ENCODE results near the gene TMEM170B. TPM values are rescaled to one million over a fixed set of nuclear protein-coding genes. Genes with fewer than 3 reads are reported as not detected.

TMEM170B gene
- polyA plus RNA-seq, 2 of the 4 experiments (the other 2 are of a cell fraction): 2.5 to 3.2 TPM

GRCh38 chr6:11580686-11581405 lies 43.3 kb downstream of the TMEM170B start:
- 78% methylated on average over 4 of the region's 4 CpGs for WGBS (ENCODE audit: missing lambda C conversion rate)
- Histone ChIP-seq H3K27ac (no peak overlapping the region), H3K9me3 (no peaks in the 10 kb centered on the region), H3K4me3 (no peak overlapping the region), H3K4me2 (no peak overlapping the region), H3K4me1 (peaks cover 13% of the 10 kb centered on the region)
- POLR2A ChIA-PET: no interaction called here
- CTCF ChIA-PET: no interaction called here
- no peak for DNase-seq (ENCODE audit: low read depth in 1 of 2, low spot score in 1 of 2)
- FAIRE-seq: no peak
- ATAC-seq: no peak
- TF ChIP-seq CBX2 (IDR thresholded peaks at IDR 0.05; ENCODE audit: borderline replicate concordance, low read depth): no peak
- no peak for TF ChIP-seq JUNB (IDR thresholded peaks at IDR 0.05)
- no peak for TF ChIP-seq PHF8 (IDR thresholded peaks at IDR 0.05; ENCODE audit: borderline replicate concordance, low read depth)
- TF ChIP-seq RAD21 (conservative IDR thresholded peaks at IDR 0.05 in 1 of 2, IDR thresholded peaks at IDR 0.05 in 1 of 2): no peak
- TF ChIP-seq RARB (CRISPR knock-in tag; IDR thresholded peaks at IDR 0.05): no peak
- TF ChIP-seq HOXA7 (CRISPR knock-in tag; IDR thresholded peaks at IDR 0.05): no peak
- TF ChIP-seq, protein P1, sequence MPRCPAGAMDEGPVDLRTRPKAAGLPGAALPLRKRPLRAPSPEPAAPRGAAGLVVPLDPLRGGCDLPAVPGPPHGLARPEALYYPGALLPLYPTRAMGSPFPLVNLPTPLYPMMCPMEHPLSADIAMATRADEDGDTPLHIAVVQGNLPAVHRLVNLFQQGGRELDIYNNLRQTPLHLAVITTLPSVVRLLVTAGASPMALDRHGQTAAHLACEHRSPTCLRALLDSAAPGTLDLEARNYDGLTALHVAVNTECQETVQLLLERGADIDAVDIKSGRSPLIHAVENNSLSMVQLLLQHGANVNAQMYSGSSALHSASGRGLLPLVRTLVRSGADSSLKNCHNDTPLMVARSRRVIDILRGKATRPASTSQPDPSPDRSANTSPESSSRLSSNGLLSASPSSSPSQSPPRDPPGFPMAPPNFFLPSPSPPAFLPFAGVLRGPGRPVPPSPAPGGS (IDR thresholded peaks at IDR 0.05): no peak
- no peak for TF ChIP-seq SREBF2 (IDR thresholded peaks at IDR 0.05)
- TF ChIP-seq USF2 (IDR thresholded peaks at IDR 0.05): no peak
- TF ChIP-seq FOSB (CRISPR knock-in tag; IDR thresholded peaks at IDR 0.05): no peak
- no peak for TF ChIP-seq NFE2L2 (conservative IDR thresholded peaks at IDR 0.05; ENCODE audit: low read length)
- TF ChIP-seq BHLHE40 (IDR thresholded peaks at IDR 0.05; ENCODE audit: low read depth, low read length): no peak
- no peak for TF ChIP-seq EHMT2 (IDR thresholded peaks at IDR 0.05; ENCODE audit: low read depth)

GRCh38 chr6:11584244-11584643 lies 46.7 kb downstream of the TMEM170B start:
- H3K27ac ChIP-seq: no peak overlapping the region
- TF ChIP-seq EHMT2 (IDR thresholded peaks at IDR 0.05; ENCODE audit: low read depth): no peak
- TF ChIP-seq CEBPB (IDR thresholded peaks at IDR 0.05): peak; percentile 81 to 86; a peak in 3 of 4 replicates
- H3K4me3 ChIP-seq: no peak overlapping the region
- H3K9me3 ChIP-seq: no peaks in the 10 kb centered on the region
- CTCF ChIA-PET: interaction anchor here (0.7 to 3.6 kb wide), 9 partner anchors 9 to 1022 kb away, joined by 3 to 25 read pairs (median 5); partner anchors contain the start of gene EDN1
- POLR2A ChIA-PET: interaction anchor here (0.7 kb wide), 1 partner anchor 489 kb away, joined by 4 read pairs; no protein-coding TSS in a partner anchor
- no peak overlapping the region; the same call in 2 of the 3 replicates for H3K4me2 ChIP-seq
- DNase-seq (ENCODE audit: low read depth in 1 of 2, low spot score in 1 of 2): no peak
- peaks cover 24% of the 10 kb centered on the region for H3K4me1 ChIP-seq
- 56% methylated on average over 5 of the region's 5 CpGs for WGBS (ENCODE audit: missing lambda C conversion rate)
- no peak for ATAC-seq
- FAIRE-seq: no peak

- CTCF ChIA-PET: interaction anchor here (0.6 to 3.6 kb wide), 15 partner anchors 8 to 1020 kb away, joined by 3 to 25 read pairs (median 4); partner anchors contain the start of gene EDN1
- ATAC-seq: peak in 1 of 2 experiments; percentile 56; a peak in 2 of 6 replicates
Measured at GRCh38 chr6:11585426-11586016, 48.0 kb downstream of the TMEM170B start.

More at GRCh38 chr6:11585426-11586016, 48.0 kb downstream of the TMEM170B start:
- peak overlapping the region; percentile 60 to 77; a peak in 5 of 6 replicates for H3K27ac ChIP-seq
- no peak overlapping the region for H3K4me3 ChIP-seq
- DNase-seq (ENCODE audit: low read depth in 1 of 2, low spot score in 1 of 2) (peak; percentile 28 to 58), FAIRE-seq (peak; percentile 56)
- H3K9me3 ChIP-seq: no peaks in the 10 kb centered on the region
- peaks cover 33% of the 10 kb centered on the region for H3K4me1 ChIP-seq
- POLR2A ChIA-PET: no interaction called here
- TF ChIP-seq RAD21 (conservative IDR thresholded peaks at IDR 0.05 in 1 of 2, IDR thresholded peaks at IDR 0.05 in 1 of 2) (peak; percentile 80 to 87), CEBPB (IDR thresholded peaks at IDR 0.05) (0 out of 4 replicates have a peak, but pooled peaks of 1 of the 2 experiments have one; percentile 32), PBX3 (IDR thresholded peaks at IDR 0.05) (no peak), SMC3 (IDR thresholded peaks at IDR 0.05) (peak; percentile 69)
- TF ChIP-seq, protein P2, sequence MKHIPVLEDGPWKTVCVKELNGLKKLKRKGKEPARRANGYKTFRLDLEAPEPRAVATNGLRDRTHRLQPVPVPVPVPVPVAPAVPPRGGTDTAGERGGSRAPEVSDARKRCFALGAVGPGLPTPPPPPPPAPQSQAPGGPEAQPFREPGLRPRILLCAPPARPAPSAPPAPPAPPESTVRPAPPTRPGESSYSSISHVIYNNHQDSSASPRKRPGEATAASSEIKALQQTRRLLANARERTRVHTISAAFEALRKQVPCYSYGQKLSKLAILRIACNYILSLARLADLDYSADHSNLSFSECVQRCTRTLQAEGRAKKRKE (CRISPR knock-in tag; IDR thresholded peaks at IDR 0.05; ENCODE audit: low read depth): no peak
- TF ChIP-seq, protein P3, sequence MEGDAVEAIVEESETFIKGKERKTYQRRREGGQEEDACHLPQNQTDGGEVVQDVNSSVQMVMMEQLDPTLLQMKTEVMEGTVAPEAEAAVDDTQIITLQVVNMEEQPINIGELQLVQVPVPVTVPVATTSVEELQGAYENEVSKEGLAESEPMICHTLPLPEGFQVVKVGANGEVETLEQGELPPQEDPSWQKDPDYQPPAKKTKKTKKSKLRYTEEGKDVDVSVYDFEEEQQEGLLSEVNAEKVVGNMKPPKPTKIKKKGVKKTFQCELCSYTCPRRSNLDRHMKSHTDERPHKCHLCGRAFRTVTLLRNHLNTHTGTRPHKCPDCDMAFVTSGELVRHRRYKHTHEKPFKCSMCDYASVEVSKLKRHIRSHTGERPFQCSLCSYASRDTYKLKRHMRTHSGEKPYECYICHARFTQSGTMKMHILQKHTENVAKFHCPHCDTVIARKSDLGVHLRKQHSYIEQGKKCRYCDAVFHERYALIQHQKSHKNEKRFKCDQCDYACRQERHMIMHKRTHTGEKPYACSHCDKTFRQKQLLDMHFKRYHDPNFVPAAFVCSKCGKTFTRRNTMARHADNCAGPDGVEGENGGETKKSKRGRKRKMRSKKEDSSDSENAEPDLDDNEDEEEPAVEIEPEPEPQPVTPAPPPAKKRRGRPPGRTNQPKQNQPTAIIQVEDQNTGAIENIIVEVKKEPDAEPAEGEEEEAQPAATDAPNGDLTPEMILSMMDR (IDR thresholded peaks at IDR 0.05): peak; percentile 72
- 0% methylated on average over 1 of the region's 1 CpG for WGBS (ENCODE audit: missing lambda C conversion rate)
- peak overlapping the region; percentile 53; the same call in 2 of the 3 replicates for H3K4me2 ChIP-seq

All from A549 (cell line).